Lower leg skin (tissue), 3 donors: ENCODE data around the gene CAPN1.

Experiments
- POLR2A ChIP-seq, 2 donors: fragments of 450-650 bp; IDR thresholded peaks; one replicate each; pipeline ENCODE4 v1.6.1; 2016 to 2017; ENCODE audit warnings: antibody characterized with exemption in 2 of 2, mild to moderate bottlenecking in 1 of 2, moderate library complexity in 1 of 2
- TF ChIP-seq, protein P1 (sequence below), 3 donors: fragments of 450-650 bp; IDR thresholded peaks; one replicate each; pipeline ENCODE4 v1.5.1; 2016; ENCODE audit warnings: antibody characterized with exemption in 3 of 3, mild to moderate bottlenecking in 3 of 3, moderate library complexity in 2 of 3

DNA sequence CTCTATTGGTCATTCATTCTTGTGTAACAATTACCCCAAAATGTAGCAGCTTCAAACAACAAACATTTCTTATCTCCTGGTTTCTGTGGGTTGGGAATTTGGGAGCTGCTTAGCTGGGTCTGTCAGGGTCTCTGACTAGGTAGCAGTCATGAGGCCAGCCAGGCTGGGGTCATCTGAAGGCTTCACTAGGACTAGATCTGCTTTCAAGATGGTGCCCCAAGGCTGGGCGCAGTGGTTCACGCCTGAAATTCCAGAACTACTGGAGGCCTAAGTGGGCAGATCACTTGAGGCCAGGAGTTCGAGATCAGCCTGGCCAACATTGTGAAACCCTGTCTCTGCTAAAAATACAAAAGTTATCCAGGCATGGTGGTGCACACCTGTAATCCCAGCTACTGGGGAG is 24.8 kb upstream of the CAPN1 start:
- TF ChIP-seq, protein P1, sequence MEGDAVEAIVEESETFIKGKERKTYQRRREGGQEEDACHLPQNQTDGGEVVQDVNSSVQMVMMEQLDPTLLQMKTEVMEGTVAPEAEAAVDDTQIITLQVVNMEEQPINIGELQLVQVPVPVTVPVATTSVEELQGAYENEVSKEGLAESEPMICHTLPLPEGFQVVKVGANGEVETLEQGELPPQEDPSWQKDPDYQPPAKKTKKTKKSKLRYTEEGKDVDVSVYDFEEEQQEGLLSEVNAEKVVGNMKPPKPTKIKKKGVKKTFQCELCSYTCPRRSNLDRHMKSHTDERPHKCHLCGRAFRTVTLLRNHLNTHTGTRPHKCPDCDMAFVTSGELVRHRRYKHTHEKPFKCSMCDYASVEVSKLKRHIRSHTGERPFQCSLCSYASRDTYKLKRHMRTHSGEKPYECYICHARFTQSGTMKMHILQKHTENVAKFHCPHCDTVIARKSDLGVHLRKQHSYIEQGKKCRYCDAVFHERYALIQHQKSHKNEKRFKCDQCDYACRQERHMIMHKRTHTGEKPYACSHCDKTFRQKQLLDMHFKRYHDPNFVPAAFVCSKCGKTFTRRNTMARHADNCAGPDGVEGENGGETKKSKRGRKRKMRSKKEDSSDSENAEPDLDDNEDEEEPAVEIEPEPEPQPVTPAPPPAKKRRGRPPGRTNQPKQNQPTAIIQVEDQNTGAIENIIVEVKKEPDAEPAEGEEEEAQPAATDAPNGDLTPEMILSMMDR (IDR thresholded peaks at IDR 0.05) = no peak
- TF ChIP-seq POLR2A (IDR thresholded peaks at IDR 0.05) = no peak
